Brain microvascular endothelial cell (primary cell): ENCODE data around the gene PYCARD.

Source experiments
- DNase-seq: peaks from one replicate; pipeline ENCODE4 v3.0.0-alpha.2; 2020
- H3K27ac ChIP-seq: fragments of 250-450 bp; sonication (Bioruptor Pico); 2 replicates; pipeline ENCODE4 v1.5.1; 2020; ENCODE audit warnings: mild to moderate bottlenecking, moderate library complexity
- H3K27me3 ChIP-seq: fragments of 250-450 bp; sonication (Bioruptor Pico); replicated peaks from 2 replicates; pipeline ENCODE4 v1.5.1; 2020; ENCODE audit warnings: mild to moderate bottlenecking
- H3K36me3 ChIP-seq: fragments of 250-450 bp; sonication (Bioruptor Pico); replicated peaks from 2 replicates; pipeline ENCODE4 v1.5.1; 2020; ENCODE audit warnings: mild to moderate bottlenecking
- H3K4me3 ChIP-seq: 2 replicates; pipeline ENCODE4 v1.5.1; 2011; ENCODE audit warnings: low read depth, mild to moderate bottlenecking, control low read depth, low read length, moderate library complexity
- in situ Hi-C: cut with HindIII; loops from 2 replicates; pipeline ENCODE4 v1.10.0; 2017; ENCODE audit warnings: low sequenced_read_pairs, low pct_ligation_motif_present
- TF ChIP-seq, protein P1 (sequence below): IDR thresholded peaks from 2 replicates; pipeline ENCODE4 v1.5.1; 2011; ENCODE audit warnings: low read depth, mild to moderate bottlenecking, moderate library complexity, low read length, control low read depth, inconsistent platforms; ENCODE audit errors: missing control alignments

PYCARD gene

DNA sequence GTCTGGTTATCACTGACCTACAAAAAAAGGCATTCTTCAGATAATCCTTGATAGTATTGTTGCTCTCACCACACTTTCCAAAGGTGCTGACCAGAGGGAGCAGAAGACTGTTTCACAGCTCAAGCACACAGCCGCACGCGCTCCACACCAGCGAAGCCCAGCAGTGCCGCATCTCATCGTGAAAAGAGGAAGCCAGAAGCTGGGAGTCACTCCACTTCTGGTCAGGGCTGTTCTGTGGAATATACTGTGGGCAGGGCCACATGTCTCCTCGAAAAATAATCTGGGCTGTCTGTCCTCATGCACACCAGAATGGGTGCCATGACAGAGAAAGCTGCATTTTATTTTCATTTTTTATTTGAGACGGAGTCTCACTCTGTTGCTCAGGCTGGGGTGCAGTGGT, 45.4 kb downstream of the PYCARD start:
- no peaks in the 10 kb centered on the region for H3K27me3 ChIP-seq
- no peak overlapping the region for H3K27ac ChIP-seq
- H3K36me3 ChIP-seq, result no peaks in the 10 kb centered on the region
- in situ Hi-C loops, result no loop called here
- TF ChIP-seq, protein P1, sequence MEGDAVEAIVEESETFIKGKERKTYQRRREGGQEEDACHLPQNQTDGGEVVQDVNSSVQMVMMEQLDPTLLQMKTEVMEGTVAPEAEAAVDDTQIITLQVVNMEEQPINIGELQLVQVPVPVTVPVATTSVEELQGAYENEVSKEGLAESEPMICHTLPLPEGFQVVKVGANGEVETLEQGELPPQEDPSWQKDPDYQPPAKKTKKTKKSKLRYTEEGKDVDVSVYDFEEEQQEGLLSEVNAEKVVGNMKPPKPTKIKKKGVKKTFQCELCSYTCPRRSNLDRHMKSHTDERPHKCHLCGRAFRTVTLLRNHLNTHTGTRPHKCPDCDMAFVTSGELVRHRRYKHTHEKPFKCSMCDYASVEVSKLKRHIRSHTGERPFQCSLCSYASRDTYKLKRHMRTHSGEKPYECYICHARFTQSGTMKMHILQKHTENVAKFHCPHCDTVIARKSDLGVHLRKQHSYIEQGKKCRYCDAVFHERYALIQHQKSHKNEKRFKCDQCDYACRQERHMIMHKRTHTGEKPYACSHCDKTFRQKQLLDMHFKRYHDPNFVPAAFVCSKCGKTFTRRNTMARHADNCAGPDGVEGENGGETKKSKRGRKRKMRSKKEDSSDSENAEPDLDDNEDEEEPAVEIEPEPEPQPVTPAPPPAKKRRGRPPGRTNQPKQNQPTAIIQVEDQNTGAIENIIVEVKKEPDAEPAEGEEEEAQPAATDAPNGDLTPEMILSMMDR, result no peak
- no peak overlapping the region for H3K4me3 ChIP-seq
- no peak for DNase-seq
